GM12874 (cell line): Measurements from ENCODE around the gene ZFY.

Source experiments
- TF ChIP-seq, protein P1 (sequence below): IDR thresholded peaks from 2 replicates; pipeline ENCODE4 v1.5.1; 2011; ENCODE audit warnings: low read depth, mild to moderate bottlenecking, control low read depth, low read length, moderate library complexity; ENCODE audit not compliant: insufficient read depth

Gene ZFY

DNA sequence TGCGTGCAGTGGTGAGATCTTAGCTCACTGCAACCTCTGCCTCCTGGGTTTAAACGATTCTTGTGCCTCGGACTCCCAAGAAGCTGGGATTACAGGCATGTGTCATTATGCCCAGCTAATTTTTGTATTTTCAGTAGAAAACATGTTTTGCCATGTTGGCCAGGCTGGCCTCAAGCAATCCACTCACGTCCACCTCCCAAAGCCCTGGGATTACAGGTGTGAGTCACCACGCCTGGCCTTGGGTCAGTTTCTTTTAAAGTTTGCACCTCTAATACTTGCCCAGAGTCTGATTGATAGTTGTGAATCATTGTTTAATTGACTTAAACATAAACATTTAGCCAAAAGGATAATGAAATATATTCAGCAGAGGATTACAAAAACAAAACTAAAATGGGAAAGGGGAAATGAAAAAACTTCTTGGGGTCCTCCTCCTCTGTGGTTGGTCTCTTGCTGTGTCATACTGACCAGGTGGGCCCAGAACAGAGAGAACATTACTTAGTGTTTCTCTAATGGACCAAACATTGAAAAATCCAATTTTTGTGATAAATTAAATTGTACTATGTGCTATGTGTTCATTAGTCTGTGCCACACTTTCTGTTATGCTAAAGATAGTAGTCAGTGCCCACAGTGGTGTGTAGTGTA is 38.0 kb downstream of the ZFY start:
- TF ChIP-seq, protein P1, sequence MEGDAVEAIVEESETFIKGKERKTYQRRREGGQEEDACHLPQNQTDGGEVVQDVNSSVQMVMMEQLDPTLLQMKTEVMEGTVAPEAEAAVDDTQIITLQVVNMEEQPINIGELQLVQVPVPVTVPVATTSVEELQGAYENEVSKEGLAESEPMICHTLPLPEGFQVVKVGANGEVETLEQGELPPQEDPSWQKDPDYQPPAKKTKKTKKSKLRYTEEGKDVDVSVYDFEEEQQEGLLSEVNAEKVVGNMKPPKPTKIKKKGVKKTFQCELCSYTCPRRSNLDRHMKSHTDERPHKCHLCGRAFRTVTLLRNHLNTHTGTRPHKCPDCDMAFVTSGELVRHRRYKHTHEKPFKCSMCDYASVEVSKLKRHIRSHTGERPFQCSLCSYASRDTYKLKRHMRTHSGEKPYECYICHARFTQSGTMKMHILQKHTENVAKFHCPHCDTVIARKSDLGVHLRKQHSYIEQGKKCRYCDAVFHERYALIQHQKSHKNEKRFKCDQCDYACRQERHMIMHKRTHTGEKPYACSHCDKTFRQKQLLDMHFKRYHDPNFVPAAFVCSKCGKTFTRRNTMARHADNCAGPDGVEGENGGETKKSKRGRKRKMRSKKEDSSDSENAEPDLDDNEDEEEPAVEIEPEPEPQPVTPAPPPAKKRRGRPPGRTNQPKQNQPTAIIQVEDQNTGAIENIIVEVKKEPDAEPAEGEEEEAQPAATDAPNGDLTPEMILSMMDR = no peak

DNA sequence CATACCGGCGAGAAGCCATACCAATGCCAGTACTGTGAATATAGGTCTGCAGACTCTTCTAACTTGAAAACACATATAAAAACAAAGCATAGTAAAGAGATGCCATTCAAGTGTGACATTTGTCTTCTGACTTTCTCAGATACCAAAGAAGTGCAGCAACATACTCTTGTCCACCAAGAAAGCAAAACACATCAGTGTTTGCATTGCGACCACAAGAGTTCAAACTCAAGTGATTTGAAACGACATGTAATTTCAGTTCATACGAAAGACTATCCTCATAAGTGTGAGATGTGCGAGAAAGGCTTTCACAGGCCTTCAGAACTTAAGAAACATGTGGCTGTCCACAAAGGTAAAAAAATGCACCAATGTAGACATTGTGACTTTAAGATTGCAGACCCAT is 44.1 kb downstream of the ZFY start:
- TF ChIP-seq, protein P1 = no peak

DNA sequence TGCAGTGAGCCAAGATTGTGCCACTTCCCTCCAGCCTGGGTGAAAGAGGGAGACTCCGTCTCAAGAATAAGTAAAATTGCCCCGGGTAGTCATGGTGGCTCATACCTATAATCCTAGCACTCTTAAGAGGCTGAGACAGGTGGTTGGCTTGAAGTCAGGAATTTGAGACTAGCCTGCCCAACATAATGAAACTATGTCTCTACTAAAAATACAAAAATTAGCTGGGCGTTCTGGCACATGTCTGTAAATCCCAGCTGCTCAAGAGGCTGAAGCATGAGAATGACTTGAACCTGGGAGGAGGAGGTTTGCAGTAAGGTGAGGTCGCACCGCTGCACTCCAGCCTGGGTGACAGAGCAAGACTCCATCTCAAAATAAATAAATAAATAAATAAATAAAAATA is 49.3 kb downstream of the ZFY start:
- TF ChIP-seq, protein P1 = no peak

DNA sequence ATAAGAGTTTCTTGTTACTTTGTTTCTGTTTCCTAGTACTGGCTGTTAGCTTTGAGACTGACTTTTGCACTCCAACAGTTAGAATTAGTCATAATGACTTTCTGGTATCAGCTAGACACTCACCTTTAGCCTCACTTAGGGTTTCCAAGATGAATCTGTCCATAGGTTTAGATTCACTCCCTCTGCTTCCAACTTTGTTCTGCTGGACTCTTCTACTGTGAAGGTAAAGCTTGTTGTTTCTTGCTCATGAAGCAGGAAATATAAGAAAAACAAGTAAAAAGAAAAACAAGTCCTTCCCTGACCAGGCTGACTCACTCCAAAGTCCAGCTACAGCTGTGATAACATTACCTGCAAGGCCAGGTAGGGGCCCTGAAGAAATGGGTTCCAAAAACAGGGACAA is 67.0 kb downstream of the ZFY start:
- TF ChIP-seq, protein P1 = no peak

DNA sequence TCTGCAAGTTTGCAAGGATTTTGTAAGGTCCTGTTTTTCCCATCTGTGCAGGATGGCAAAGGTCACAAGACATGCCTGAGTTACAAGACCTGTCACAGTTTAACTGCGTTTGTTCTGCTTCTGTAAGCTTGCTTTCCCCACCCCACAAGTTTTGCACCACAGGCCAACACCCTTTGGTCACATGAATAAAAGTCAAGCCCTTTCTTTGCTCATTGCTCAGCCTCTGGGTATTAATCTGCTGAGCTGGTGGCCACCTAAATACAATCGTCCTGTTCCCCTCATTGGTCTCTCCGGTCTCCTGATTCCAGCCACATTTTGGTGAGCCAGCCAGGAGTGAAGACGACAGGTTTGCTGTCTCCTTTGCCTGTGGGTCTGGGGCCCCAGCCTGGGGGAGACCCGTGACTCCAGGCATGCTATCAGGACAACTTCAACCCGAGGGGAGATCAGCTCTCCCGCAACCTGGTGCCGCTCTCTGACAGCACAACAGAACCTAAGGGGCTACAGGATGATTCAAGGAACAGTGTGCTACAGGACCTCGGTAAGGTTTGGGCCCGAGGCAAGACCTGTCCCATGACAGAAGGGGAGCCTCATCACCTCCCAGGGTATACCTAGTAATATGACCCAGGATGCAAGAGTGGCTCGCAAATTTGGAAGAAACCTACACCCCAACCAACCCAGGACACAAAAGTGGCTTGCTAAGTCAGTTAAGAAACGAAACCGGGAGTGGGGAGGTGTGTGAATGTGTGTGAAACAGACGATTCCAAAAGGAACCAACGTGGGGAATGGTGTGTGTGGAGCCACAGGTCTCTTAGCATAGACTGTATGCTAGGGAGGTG is 67.7 kb downstream of the ZFY start:
- TF ChIP-seq, protein P1 = no peak

DNA sequence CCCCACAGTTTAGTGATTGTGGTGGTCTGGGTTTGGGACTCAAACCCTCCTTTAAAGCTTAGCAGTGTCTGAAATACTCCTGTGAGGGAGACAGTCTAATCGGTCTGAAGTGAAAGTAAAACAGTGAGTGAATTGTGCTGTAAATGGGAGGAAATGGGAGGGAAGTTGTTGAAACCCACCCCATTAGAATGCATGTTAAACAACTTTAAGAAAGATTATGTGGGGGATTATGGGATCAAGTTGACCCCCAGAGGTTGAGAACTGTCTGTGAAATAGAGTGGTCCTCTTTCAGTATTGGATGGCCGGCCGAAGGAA is 68.3 kb downstream of the ZFY start:
- TF ChIP-seq, protein P1 = no peak

DNA sequence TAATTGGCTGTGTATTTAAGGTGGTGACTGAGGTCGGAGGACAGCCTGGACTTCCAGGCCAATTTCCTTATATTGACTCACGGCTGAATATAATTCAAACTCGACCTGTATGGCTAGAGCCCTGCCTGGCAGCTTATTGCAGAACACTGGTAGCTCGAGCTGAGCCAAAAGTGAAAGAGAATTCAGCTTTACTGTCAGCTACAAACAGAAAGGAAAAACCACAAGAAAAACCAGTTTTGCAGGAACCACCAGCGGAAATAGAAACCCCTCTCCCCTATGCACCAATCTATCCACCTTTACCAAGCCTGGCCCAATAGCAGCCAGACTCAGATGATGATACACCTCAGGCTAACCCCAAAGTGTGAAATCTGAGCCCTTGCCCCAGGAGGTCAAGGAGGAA is 68.7 kb downstream of the ZFY start:
- TF ChIP-seq, protein P1 = no peak
